ENCODE measurements around the gene ANOS1.
A peak's percentile ranks its signal among the peaks of the same experiment; 100 is the strongest.

GRCh38 chrX:8743126-8743732, 11.3 kb upstream of the ANOS1 start:
- TF ChIP-seq POLR2A (IDR thresholded peaks at IDR 0.05) (no peak), CTCF (IDR thresholded peaks at IDR 0.05) (peak; percentile 45 to 76 (median 52))

All from heart left ventricle (tissue), 13 donors.